Measurements from ENCODE around the gene GCGR. TPM values are rescaled to one million over a fixed set of nuclear protein-coding genes. Genes with fewer than 3 reads are reported as not detected.

GCGR gene
- total and polyA plus RNA-seq, 10 of the 15 experiments (the other 5 are each of a cell fraction or from before 2014, with no cell fraction given): not detected

GRCh38 chr17:81812571-81813370, 8.8 kb downstream of the GCGR start:
- BruUV-seq (replicated peaks): no TSS peak
- RAD21 ChIA-PET (ENCODE audit: unreplicated experiment): no interaction called here
- intact Hi-C loops (cut with micrococcal nuclease; ENCODE audit: unreplicated experiment): no loop called here

More at GRCh38 chr17:81812571-81813370, 8.8 kb downstream of the GCGR start:
- no peaks in the 10 kb centered on the region for H4K20me1 ChIP-seq (ENCODE audit: control insufficient read depth, insufficient read depth)
- POLR2A ChIA-PET: no interaction called here
- H3K4me1 ChIP-seq (ENCODE audit: control insufficient read depth, insufficient read depth, low read length): no peaks in the 10 kb centered on the region
- H3K79me2 ChIP-seq (ENCODE audit: control insufficient read depth, insufficient read depth, low read length): no peaks in the 10 kb centered on the region
- H3K9me3 ChIP-seq (replicated peaks; ENCODE audit: control insufficient read depth, insufficient read depth, low read length): no peaks in the 10 kb centered on the region
- no peak overlapping the region for H3K27ac ChIP-seq (ENCODE audit: control insufficient read depth, insufficient read depth)
- no peak overlapping the region for H3K9ac ChIP-seq (ENCODE audit: control insufficient read depth, insufficient read depth, low read length)
- CTCF ChIA-PET: no interaction called here
- no peak for FAIRE-seq
- TF ChIP-seq CHD4 (IDR thresholded peaks at IDR 0.05) (no peak), MTA3 (IDR thresholded peaks at IDR 0.05; ENCODE audit: borderline replicate concordance, low read length) (no peak), TBL1XR1 (IDR thresholded peaks at IDR 0.05; ENCODE audit: low read depth, low read length) (no peak), BCL11A (IDR thresholded peaks at IDR 0.05; ENCODE audit: low read depth, low read length) (no peak), EP300 (IDR thresholded peaks at IDR 0.05; ENCODE audit: borderline replicate concordance in 1 of 2, control insufficient read depth in 1 of 2, low read depth in 2 of 2, low read length in 2 of 2) (no peak), ESRRA (IDR thresholded peaks at IDR 0.05; ENCODE audit: low read length) (no peak), ZNF24 (IDR thresholded peaks at IDR 0.05) (no peak), USF1 (IDR thresholded peaks at IDR 0.05; ENCODE audit: borderline replicate concordance, extremely low read length, insufficient read depth, low read depth, low read length) (no peak), RCOR1 (conservative IDR thresholded peaks at IDR 0.05; ENCODE audit: low read depth, low read length) (no peak), SKIL (IDR thresholded peaks at IDR 0.05; ENCODE audit: low read depth, poor library complexity, severe bottlenecking) (no peak), KLF5 (IDR thresholded peaks at IDR 0.05; ENCODE audit: partially characterized antibody) (no peak)
- H3K4me3 ChIP-seq: no peak overlapping the region
- H3K36me3 ChIP-seq (ENCODE audit: control insufficient read depth in 2 of 2, insufficient read depth in 2 of 2, low read length in 1 of 2): no peaks in the 10 kb centered on the region
- no peak overlapping the region for H3K4me2 ChIP-seq (ENCODE audit: control insufficient read depth, insufficient read depth)
- ATAC-seq: no peak
- no peaks in the 10 kb centered on the region for H3K27me3 ChIP-seq (replicated peaks in 1 of 2; ENCODE audit: control insufficient read depth in 2 of 2, insufficient read depth in 2 of 2, low read length in 1 of 2)
- no peak overlapping the region for H2AFZ ChIP-seq (ENCODE audit: control insufficient read depth, low read depth, low read length)
- 49% methylated on average over 35 of the region's 45 CpGs for WGBS (ENCODE audit: insufficient coverage, insufficient replicate concordance, low lambda C conversion rate, missing lambda C conversion rate)
- SMC1A ChIA-PET (ENCODE audit: uncharacterized antibody, unreplicated experiment): no interaction called here
- no peak for DNase-seq (ENCODE audit: low read depth, low spot score)
- in situ Hi-C loops (cut with MboI): no loop called here
